Measurements from ENCODE around the gene EMILIN2. TPM values are rescaled to one million over a fixed set of nuclear protein-coding genes. Genes with fewer than 3 reads are reported as not detected.

The EMILIN2 gene
- total and polyA plus RNA-seq, 2 of the 13 experiments (the other 11 are each of a cell fraction or from before 2014, with no cell fraction given) = 7.6 to 8.2 TPM

- TF ChIP-seq ZNF639 (CRISPR knock-in tag; conservative IDR thresholded peaks at IDR 0.05) (no peak), ARID5B (CRISPR knock-in tag; IDR thresholded peaks at IDR 0.05) (no peak)
Observed at GRCh38 chr18:2954869-2955645, 108.3 kb downstream of the EMILIN2 start (continued).

GRCh38 chr18:2956056-2956455, 109.2 kb downstream of the EMILIN2 start:
- ATAC-seq (no peak), FAIRE-seq (no peak), DNase-seq (ENCODE audit: low spot score) (no peak)
- BruUV-seq (replicated peaks) = no TSS peak
- TF ChIP-seq ZNF850 (CRISPR knock-in tag; conservative IDR thresholded peaks at IDR 0.05) = no peak
- no peak for TF ChIP-seq SUZ12 (IDR thresholded peaks at IDR 0.05; ENCODE audit: low read depth, low read length)
- TF ChIP-seq TBL1XR1 (IDR thresholded peaks at IDR 0.05; ENCODE audit: borderline replicate concordance, low read length, partially characterized antibody) = no peak
- no peak for TF ChIP-seq PLRG1 (conservative IDR thresholded peaks at IDR 0.05)
- Histone ChIP-seq H3K4me2 (ENCODE audit: low read depth, low read length) (no peak overlapping the region), H4K20me1 (ENCODE audit: insufficient read depth, low read length) (peaks cover 14% of the 10 kb centered on the region), H3K27ac (ENCODE audit: extremely low read length, insufficient read depth, low read length) (no peak overlapping the region), H2AFZ (ENCODE audit: low read length) (no peak overlapping the region), H3K4me1 (ENCODE audit: insufficient read depth, low read length) (peaks cover 43% of the 10 kb centered on the region), H3K27me3 (ENCODE audit: control insufficient read depth in 1 of 2, insufficient read depth in 2 of 2, low read length in 2 of 2) (no peaks in the 10 kb centered on the region), H3K4me3 (replicated peaks in 1 of 3; ENCODE audit: insufficient read depth in 1 of 3, low read depth in 2 of 3, low read length in 3 of 3) (no peak overlapping the region), H3K9me3 (ENCODE audit: low read length) (no peaks in the 10 kb centered on the region), H3K36me3 (replicated peaks in 1 of 2; ENCODE audit: control insufficient read depth in 1 of 2, insufficient read depth in 2 of 2, low read length in 2 of 2) (peaks cover 15 to 83% of the 10 kb centered on the region in 2 experiments), H3K9ac (ENCODE audit: insufficient read depth, low read depth, low read length) (no peak overlapping the region), H3K79me2 (ENCODE audit: insufficient read depth, low read length) (peaks cover 41% of the 10 kb centered on the region)
- in situ Hi-C loops (cut with HindIII; ENCODE audit: extremely low pct_ligation_motif_present, low pct_unique_long_range_greater_than_20kb) (no loop called here), intact Hi-C loops (cut with micrococcal nuclease; ENCODE audit: unreplicated experiment) (no loop called here)
- over 99% methylated on average over 7 of the region's 7 CpGs for WGBS (ENCODE audit: low lambda C conversion rate)
- ChIA-PET CTCF (ENCODE audit: low intra/inter-chr PET ratio, low total read pairs) (no interaction called here), POLR2A (interaction anchor here (1.1 kb wide), 1 partner anchor 13 kb away, joined by 3 read pairs; no protein-coding TSS in a partner anchor)

Data from HepG2 (cell line).